ENCODE measurements around the gene PFKFB1. TPM values are rescaled to one million over a fixed set of nuclear protein-coding genes. Genes with fewer than 3 reads are reported as not detected.

Gene PFKFB1
- 0.47 and 0.58 TPM in 2 replicates for total RNA-seq

DNA sequence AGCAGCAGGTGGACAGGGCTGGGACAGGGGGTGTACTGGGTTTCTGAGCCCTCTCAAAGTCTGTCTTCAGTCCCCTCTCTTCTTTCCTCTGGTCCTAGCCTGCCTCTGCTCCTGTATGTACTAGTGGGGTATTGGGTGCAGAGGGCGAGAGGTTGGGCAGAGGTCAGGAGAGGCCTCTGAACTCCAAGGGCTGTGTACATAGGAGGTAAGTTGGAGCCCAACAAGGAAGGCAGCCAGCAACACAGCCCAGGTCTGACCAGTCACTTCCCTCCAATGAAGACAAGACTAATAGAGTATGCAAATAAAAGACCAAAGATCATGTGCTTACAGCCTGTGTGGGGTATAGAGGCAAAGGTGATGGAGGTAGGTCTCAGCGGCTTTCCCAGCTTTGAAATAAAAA lies at the start of gene PFKFB1:
PFKFB1 (minus strand) TSS at position 90 of the 400 bp plus-strand sequence. CDS start 181 bp downstream, outside the sequence.
- intact Hi-C loops (cut with micrococcal nuclease) = no loop called here

DNA sequence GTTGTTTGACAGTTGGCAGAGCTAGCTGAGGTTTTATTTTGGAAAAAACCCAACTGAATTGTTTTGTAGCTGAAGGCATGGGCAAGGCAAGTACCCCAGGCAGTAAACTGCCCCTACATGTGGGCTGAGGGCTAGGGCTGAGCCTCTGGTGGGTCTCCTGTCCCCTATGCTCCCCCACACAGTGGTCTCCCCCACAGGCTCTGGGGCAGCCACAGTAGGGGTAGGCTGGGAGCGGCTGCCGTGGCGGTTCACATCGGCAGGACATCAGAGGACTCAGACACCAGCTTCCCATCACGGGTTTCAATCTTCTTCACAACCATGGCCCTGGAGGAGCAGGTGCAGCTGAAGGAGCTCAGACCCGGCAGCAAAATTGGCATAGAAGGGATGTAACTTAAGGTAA lies 47.5 kb upstream of the PFKFB1 start:
- Mint-ChIP-seq H3K27ac (no peak overlapping the region), H3K4me1 (no peaks in the 10 kb centered on the region), H3K4me3 (no peak overlapping the region), H3K36me3 (ENCODE audit: low read depth) (no peaks in the 10 kb centered on the region), H3K9me3 (peaks cover 3% of the 10 kb centered on the region), H3K27me3 (no peaks in the 10 kb centered on the region)
- intact Hi-C loops (cut with micrococcal nuclease) = no loop called here
- no peak for DNase-seq

More for the DNA sequence above, at the start of gene PFKFB1:
- Mint-ChIP-seq H3K36me3 (ENCODE audit: low read depth) (no peaks in the 10 kb centered on the region), H3K9me3 (no peaks in the 10 kb centered on the region), H3K27ac (no peak within 1 kb of the TSS), H3K4me3 (no peak within 1 kb of the TSS), H3K27me3 (no peaks in the 10 kb centered on the region), H3K4me1 (no peaks in the 10 kb centered on the region)
- DNase-seq = no peak

DNA sequence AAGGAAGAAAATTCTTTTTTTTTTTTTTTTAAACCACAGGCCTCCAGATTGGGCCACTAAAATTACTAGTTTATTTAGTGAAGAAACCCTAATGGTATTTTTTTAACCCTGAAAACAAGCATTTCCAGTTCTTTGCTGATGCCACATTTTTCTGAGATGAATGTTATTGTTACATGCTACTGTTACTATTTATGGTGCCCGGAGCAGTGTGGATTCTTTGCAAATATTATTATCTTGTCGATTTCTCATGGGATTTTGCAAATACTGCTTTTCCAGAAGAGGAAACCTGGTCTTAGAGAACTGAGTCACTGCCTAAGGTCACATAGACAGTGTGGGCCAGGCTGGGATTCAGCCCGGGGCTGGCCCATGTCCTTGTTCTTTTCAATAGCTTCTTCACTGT lies 45.5 kb upstream of the PFKFB1 start:
- H3K27me3 Mint-ChIP-seq = no peaks in the 10 kb centered on the region
- intact Hi-C loops (cut with micrococcal nuclease) = no loop called here

DNA sequence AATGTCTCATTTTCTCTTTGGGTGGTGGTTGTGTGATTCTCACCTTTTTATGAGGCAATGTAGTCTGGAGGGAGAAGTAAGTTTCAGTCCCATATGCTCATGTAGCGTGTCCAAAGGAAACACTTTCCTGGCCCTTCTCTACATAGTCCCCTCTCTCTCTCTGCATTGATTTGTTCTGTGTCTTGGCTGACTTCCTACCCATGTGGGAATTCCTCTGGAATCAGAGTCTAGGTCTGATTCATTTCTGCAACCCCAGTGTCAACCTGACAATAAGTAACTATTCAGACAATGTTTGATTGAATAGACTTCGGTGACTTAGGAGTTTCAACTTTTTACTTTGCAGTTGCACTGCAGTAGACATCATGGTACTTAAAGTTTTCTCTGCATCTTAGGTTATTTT lies 39.4 kb upstream of the PFKFB1 start:
- Mint-ChIP-seq H3K4me3 (no peak overlapping the region), H3K9me3 (no peaks in the 10 kb centered on the region), H3K36me3 (ENCODE audit: low read depth) (no peaks in the 10 kb centered on the region), H3K27me3 (no peaks in the 10 kb centered on the region), H3K27ac (no peak overlapping the region), H3K4me1 (no peaks in the 10 kb centered on the region)
- no peak for DNase-seq
- intact Hi-C loops (cut with micrococcal nuclease) = no loop called here

More for the DNA sequence above, 45.5 kb upstream of the PFKFB1 start:
- no peak overlapping the region for H3K4me3 Mint-ChIP-seq
- H3K36me3 Mint-ChIP-seq (ENCODE audit: low read depth) = no peaks in the 10 kb centered on the region
- H3K9me3 Mint-ChIP-seq = peaks cover 3% of the 10 kb centered on the region
- no peak overlapping the region for H3K27ac Mint-ChIP-seq
- H3K4me1 Mint-ChIP-seq = no peaks in the 10 kb centered on the region
- DNase-seq = no peak

DNA sequence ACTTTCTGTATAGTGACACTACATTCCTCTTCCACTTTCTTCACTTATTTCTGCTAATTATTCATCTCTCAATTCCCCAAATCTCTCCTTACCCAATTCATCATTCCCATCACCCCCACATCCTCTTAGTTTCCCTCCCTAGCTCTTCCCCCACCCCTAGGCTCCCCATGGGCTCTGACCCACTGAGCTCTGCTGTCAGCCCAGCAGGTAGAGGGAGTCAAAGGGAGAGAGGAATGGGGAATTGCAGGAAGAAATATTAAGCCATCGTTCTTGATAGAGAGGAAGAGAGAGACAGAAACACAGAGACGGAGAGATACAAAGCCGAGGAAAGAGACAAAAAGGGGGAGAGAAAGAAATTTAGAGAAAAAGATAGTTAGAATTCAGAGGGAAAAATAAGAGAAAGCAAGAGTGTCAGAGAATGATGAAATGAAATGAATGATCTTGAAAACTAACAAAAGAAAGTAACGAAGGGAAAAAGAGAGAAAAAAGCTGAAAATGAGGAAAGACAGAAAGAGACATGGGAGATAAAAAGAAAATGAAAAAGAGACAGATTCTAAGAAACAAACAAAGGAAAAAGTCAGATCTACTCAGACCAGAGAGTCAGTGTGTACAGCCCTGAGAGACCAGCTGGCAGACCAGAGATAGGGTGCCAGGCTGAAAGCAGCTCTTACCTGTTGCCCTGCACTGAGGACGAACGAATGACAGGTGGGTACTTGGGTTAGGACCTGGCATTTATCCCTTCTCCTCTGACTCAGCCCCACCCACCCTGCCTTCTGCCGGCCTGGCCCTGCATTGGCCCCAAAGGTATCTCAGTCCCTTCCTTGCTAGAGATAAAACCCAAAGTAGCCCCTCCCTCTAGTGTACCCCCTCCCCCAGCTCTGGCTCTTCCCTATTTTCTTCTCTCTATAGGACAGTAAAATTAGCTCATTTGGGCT lies 36.5 kb upstream of the PFKFB1 start, which contains the start of gene ALAS2:
ALAS2 (minus strand) TSS at position 707 of the 935 bp plus-strand sequence. CDS start 4,977 bp downstream, outside the sequence.
- Mint-ChIP-seq H3K9me3 (no peaks in the 10 kb centered on the region), H3K36me3 (ENCODE audit: low read depth) (no peaks in the 10 kb centered on the region), H3K4me1 (no peaks in the 10 kb centered on the region), H3K4me3 (no peak within 1 kb of the TSS), H3K27me3 (no peaks in the 10 kb centered on the region), H3K27ac (no peak within 1 kb of the TSS)
- DNase-seq = no peak
- intact Hi-C loops (cut with micrococcal nuclease) = no loop called here

DNA sequence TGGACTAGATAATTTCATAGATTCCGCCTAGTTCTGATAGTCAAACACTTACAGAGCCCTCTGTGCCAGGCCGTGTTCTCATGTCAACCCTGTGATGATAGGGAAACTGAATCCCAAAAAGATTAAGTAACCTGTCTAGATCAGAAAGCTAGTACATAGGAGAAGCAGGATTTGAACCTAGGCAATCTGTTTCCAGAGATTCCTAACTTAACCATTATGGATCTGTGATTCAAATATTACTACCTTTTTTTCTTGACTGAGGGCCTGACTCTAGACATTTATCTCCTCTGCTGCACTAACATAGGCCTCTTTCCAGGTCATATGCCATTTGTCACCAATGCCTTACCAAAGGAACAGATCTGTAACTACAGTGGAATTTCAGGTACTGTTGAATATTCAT lies 35.3 kb upstream of the PFKFB1 start:
- Mint-ChIP-seq H3K9me3 (no peaks in the 10 kb centered on the region), H3K27ac (no peak overlapping the region), H3K4me3 (no peak overlapping the region), H3K36me3 (ENCODE audit: low read depth) (no peaks in the 10 kb centered on the region), H3K4me1 (no peaks in the 10 kb centered on the region), H3K27me3 (no peaks in the 10 kb centered on the region)
- intact Hi-C loops (cut with micrococcal nuclease) = no loop called here
- no peak for DNase-seq

DNA sequence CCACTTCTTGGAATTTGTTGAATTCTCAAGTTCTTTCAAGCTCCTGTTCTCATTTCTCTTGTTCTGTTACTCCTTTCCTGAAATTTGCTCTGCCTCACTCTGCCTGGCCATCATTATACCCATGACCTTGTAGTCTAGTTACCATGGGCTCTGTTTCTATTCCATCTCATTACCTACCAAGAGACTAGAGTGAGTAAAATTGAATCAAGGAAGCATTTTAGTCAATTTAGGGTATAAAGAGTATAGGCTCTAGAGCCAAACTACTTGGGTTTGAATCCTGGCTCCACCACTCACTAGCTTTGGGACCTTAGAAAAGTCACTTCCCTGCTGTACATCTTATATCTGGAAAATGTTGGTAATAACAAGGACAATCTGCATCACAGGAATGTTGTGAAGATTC lies 34.6 kb upstream of the PFKFB1 start:
- H3K4me1 Mint-ChIP-seq = no peaks in the 10 kb centered on the region
- H3K27ac Mint-ChIP-seq = no peak overlapping the region
- DNase-seq = no peak
- no peaks in the 10 kb centered on the region for H3K9me3 Mint-ChIP-seq
- H3K36me3 Mint-ChIP-seq (ENCODE audit: low read depth) = no peaks in the 10 kb centered on the region
- intact Hi-C loops (cut with micrococcal nuclease) = no loop called here
- H3K4me3 Mint-ChIP-seq = no peak overlapping the region
- H3K27me3 Mint-ChIP-seq = no peaks in the 10 kb centered on the region

DNA sequence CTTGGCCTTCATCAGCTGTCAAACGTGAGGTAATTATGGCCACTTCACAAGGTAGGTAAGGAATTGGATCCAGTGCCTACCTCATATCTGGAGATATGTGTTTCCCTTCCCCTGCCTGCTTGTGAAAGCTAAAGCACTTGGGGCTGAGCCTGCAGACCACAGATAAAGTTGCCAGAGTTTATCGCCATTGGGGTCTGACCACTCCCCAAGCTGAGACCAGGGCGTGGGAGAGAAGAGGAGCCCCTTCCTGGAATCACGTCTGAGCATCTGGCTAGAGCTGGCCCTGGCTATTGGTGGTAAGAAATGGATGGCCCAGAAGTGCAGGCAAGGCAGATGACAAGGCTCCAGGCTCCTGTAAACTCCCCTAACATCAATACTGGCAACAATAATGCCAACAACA lies 34.1 kb upstream of the PFKFB1 start:
- DNase-seq = no peak
- no peak overlapping the region for H3K27ac Mint-ChIP-seq
- intact Hi-C loops (cut with micrococcal nuclease) = no loop called here
- no peaks in the 10 kb centered on the region for H3K4me1 Mint-ChIP-seq
- no peaks in the 10 kb centered on the region for H3K9me3 Mint-ChIP-seq
- H3K27me3 Mint-ChIP-seq = no peaks in the 10 kb centered on the region
- H3K4me3 Mint-ChIP-seq = no peak overlapping the region
- no peaks in the 10 kb centered on the region for H3K36me3 Mint-ChIP-seq (ENCODE audit: low read depth)

DNA sequence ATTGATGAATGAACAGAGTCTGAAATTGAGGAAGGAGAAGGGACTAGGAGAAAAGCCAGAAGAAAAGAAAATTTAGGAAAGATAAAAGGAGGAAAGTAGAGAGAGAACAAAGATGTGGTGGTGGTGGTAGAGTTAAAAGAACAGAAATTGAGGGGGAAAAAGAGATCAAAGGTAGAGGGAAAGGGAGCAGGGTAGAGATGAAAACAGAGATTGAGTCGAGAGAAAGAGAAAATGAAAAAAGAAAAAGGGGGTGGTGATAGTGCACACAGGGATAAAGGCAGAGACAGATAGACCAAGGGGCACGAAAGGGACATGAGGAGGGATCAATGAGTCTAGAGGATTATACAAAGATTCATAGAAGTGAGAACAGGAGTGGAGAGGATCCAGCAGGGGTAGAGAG lies 32.9 kb upstream of the PFKFB1 start:
- intact Hi-C loops (cut with micrococcal nuclease) = no loop called here

DNA sequence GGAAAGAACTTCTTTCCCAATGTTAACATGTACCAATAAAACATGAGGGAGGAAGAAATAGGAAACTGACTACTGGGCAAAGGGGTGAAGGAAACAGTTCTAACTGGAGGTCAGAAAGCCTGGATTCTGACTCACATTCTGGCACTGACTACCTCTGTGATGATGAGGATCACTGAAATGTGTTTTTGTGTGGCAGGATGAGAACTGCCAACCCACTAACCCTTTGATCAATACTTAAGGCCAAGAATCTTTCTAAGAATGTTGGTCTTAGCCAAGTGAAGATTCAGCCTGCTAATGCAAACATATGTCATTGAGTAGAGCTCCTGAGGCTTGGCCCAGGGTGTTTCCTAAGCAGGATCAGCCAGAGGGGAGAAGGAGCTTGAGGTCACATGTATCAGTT lies 32.2 kb upstream of the PFKFB1 start:
- intact Hi-C loops (cut with micrococcal nuclease) = no loop called here
- Mint-ChIP-seq H3K36me3 (ENCODE audit: low read depth) (no peaks in the 10 kb centered on the region), H3K4me1 (no peaks in the 10 kb centered on the region), H3K27ac (no peak overlapping the region), H3K4me3 (no peak overlapping the region), H3K9me3 (no peaks in the 10 kb centered on the region), H3K27me3 (no peaks in the 10 kb centered on the region)
- no peak for DNase-seq

More for the DNA sequence above, 32.9 kb upstream of the PFKFB1 start:
- H3K36me3 Mint-ChIP-seq (ENCODE audit: low read depth) = no peaks in the 10 kb centered on the region
- no peak overlapping the region for H3K27ac Mint-ChIP-seq
- no peaks in the 10 kb centered on the region for H3K4me1 Mint-ChIP-seq
- no peaks in the 10 kb centered on the region for H3K27me3 Mint-ChIP-seq
- DNase-seq = no peak
- no peaks in the 10 kb centered on the region for H3K9me3 Mint-ChIP-seq
- no peak overlapping the region for H3K4me3 Mint-ChIP-seq

DNA sequence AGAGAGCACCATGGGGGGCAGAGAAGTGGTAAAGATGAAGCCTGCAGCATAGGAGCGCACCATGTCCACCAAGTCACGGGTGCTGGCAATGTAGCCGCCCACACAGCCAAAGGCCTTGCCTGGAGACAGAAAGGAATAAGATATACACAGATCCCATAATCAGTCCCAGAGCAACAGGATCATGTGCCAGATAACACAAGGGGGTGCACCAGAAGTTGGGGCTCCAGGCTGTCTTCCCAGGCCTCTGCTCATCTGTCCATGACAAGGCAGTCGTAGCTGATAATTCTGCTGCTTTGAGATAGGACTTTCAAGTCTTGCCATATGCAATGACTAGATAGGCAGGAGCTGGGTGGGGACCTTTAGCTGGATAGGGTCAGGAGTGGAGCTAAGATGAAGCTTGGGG lies 20.9 kb upstream of the PFKFB1 start:
- Mint-ChIP-seq H3K27ac (no peak overlapping the region), H3K36me3 (ENCODE audit: low read depth) (no peaks in the 10 kb centered on the region), H3K9me3 (no peaks in the 10 kb centered on the region), H3K4me3 (no peak overlapping the region), H3K27me3 (no peaks in the 10 kb centered on the region), H3K4me1 (no peaks in the 10 kb centered on the region)
- DNase-seq = no peak
- intact Hi-C loops (cut with micrococcal nuclease) = no loop called here

DNA sequence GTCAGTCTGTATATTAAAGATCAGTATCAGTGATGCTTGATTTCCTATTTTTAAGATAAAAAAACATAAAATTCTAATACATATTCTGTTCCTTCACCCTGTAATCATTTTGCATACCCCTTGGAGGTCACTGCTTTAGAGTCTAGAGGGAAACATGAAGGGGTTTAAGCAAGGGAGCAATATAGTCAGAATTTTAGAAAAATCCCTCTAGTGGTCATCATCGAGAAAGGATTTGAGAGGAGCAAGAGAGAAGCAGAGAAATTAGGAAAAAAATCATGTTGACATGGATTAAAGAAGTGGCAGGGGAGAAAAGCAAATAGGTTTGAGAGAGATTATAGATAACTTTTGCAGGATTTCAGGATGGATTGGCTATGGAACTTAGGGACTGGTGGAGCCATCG lies 17.3 kb upstream of the PFKFB1 start:
- DNase-seq = no peak
- H3K9me3 Mint-ChIP-seq = no peaks in the 10 kb centered on the region
- peaks cover 13% of the 10 kb centered on the region for H3K36me3 Mint-ChIP-seq (ENCODE audit: low read depth)
- no peak overlapping the region for H3K27ac Mint-ChIP-seq
- H3K27me3 Mint-ChIP-seq = no peaks in the 10 kb centered on the region
- H3K4me3 Mint-ChIP-seq = no peak overlapping the region
- intact Hi-C loops (cut with micrococcal nuclease) = no loop called here
- H3K4me1 Mint-ChIP-seq = peaks cover 5% of the 10 kb centered on the region

DNA sequence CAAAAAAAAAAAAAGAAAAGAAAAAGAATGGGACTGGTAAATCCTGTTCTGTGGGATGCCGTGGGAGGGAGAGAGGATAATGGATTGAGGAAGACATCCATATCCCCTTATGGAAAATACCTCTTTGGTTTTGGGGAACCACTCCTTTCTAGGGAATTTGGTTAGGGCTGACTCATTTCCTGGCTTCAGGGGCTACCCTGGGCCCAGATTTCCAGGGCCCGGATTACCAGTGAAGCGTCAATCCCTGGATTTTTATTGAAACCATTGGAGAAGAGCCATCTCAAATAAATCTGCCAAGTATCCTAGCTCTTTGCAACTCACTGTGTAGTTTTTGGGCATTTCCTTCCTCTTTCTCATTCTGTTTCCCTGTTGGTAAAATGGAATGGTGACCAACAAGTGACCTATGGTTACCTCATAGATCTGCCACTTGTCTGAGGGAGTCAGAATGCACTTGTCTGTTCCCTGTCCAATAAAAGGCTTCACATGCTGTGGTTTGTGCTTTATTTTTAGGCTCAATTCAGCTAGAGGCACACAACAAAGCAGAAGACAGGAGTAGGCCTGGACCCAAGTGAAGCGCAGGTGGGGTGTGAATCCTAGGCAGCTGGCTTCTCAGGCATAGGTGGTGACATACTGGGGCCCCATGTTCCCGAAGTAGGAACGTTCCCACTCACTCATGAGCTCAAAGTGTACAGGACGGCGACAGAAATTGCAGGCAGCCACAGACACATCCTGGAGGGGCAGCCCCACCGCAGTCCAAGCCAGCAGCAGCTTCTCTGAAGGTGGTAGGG lies 14.8 kb upstream of the PFKFB1 start:
- H3K27me3 Mint-ChIP-seq = no peaks in the 10 kb centered on the region
- peaks cover 34% of the 10 kb centered on the region for H3K36me3 Mint-ChIP-seq (ENCODE audit: low read depth)
- DNase-seq = no peak
- H3K4me1 Mint-ChIP-seq = peaks cover 12% of the 10 kb centered on the region
- H3K4me3 Mint-ChIP-seq = no peak overlapping the region
- no peak overlapping the region for H3K27ac Mint-ChIP-seq
- intact Hi-C loops (cut with micrococcal nuclease) = loop anchor here (10.0 kb wide), 1 partner anchor 84 kb away; the partner anchor contains the start of gene TRO
- H3K9me3 Mint-ChIP-seq = no peaks in the 10 kb centered on the region

DNA sequence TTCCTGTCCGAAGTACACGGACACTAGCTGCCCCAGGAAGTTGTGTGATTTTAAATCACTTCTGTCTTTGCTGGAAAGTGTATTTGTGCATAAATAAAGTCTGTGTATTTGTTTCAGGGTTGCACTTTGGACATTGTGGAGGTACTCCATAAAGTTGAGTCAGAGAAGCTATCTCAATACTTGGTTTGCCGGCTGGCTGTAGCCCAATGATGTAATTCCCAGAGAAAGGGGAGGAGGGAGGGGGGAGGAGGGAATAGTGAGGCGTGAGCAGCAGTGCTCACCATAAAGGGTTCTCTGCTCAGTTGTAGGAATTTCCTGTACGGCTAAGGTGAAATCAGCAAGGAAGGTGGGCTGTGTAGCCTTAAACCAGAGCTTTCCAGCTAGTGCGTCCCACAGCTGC lies 13.7 kb upstream of the PFKFB1 start:
- no peaks in the 10 kb centered on the region for H3K9me3 Mint-ChIP-seq
- no peak overlapping the region for H3K4me3 Mint-ChIP-seq
- peaks cover 12% of the 10 kb centered on the region for H3K4me1 Mint-ChIP-seq
- no peaks in the 10 kb centered on the region for H3K27me3 Mint-ChIP-seq
- DNase-seq = no peak
- peaks cover 43% of the 10 kb centered on the region for H3K36me3 Mint-ChIP-seq (ENCODE audit: low read depth)
- intact Hi-C loops (cut with micrococcal nuclease) = loop anchor here (10.0 kb wide), 1 partner anchor 83 kb away; the partner anchor contains the start of gene TRO
- no peak overlapping the region for H3K27ac Mint-ChIP-seq
